ENCODE measurements around the gene F8.
"Not testable (repeated sequence)": the region's sequence is repeated elsewhere in the genome, so short reads cannot be mapped to it uniquely, and the experiment has no call there.

The F8 gene

GRCh38 chrX:154914052-154914451 lies 108.5 kb downstream of the F8 start:
- H3K27ac ChIP-seq = no peak overlapping the region
- TF ChIP-seq ZFX (IDR thresholded peaks at IDR 0.05; ENCODE audit: borderline replicate concordance) = no peak
- no peak for TF ChIP-seq CTCF (IDR thresholded peaks at IDR 0.05)

- H3K27ac ChIP-seq = not testable (repeated sequence)
These were observed 112.0 kb downstream of the F8 start for GRCh38 chrX:154910528-154910927.

- not testable (repeated sequence) for H3K27ac ChIP-seq
These were observed 112.5 kb downstream of the F8 start for GRCh38 chrX:154910048-154910447.

- TF ChIP-seq CTCF (IDR thresholded peaks at IDR 0.05) = no peak
- no peak for TF ChIP-seq ZFX (IDR thresholded peaks at IDR 0.05; ENCODE audit: borderline replicate concordance)
- H3K27ac ChIP-seq = no peak overlapping the region
These were observed 113.7 kb downstream of the F8 start for GRCh38 chrX:154908821-154909220.

GRCh38 chrX:154902408-154902807 lies 120.1 kb downstream of the F8 start:
- TF ChIP-seq CTCF (IDR thresholded peaks at IDR 0.05) = no peak
- TF ChIP-seq ZFX (IDR thresholded peaks at IDR 0.05; ENCODE audit: borderline replicate concordance) = no peak
- H3K27ac ChIP-seq = no peak overlapping the region

- TF ChIP-seq ZFX (IDR thresholded peaks at IDR 0.05; ENCODE audit: borderline replicate concordance) (no peak), CTCF (IDR thresholded peaks at IDR 0.05) (no peak)
- H3K27ac ChIP-seq = no peak overlapping the region
These were observed 122.2 kb downstream of the F8 start for GRCh38 chrX:154900323-154900722.

- TF ChIP-seq CTCF (IDR thresholded peaks at IDR 0.05) = no peak
- TF ChIP-seq ZFX (IDR thresholded peaks at IDR 0.05; ENCODE audit: borderline replicate concordance) = no peak
- no peak overlapping the region for H3K27ac ChIP-seq
These were observed 130.2 kb downstream of the F8 start for GRCh38 chrX:154892296-154892695.

GRCh38 chrX:154890990-154891639 lies 131.4 kb downstream of the F8 start:
- no peak overlapping the region for H3K27ac ChIP-seq
- TF ChIP-seq CTCF (IDR thresholded peaks at IDR 0.05) (no peak), ZFX (IDR thresholded peaks at IDR 0.05; ENCODE audit: borderline replicate concordance) (no peak)

GRCh38 chrX:154886789-154887221 lies 135.7 kb downstream of the F8 start:
- not testable (repeated sequence) for H3K27ac ChIP-seq

- H3K27ac ChIP-seq = not testable (repeated sequence)
These were observed 136.3 kb downstream of the F8 start, which contains the start of gene F8A1 for GRCh38 chrX:154886069-154886788. Gene F8A1 (plus strand): TSS chrX:154886355. CDS start chrX:154886375, 20 bp downstream.

- H3K27ac ChIP-seq = not testable (repeated sequence)
These were observed 137.0 kb downstream of the F8 start for GRCh38 chrX:154885549-154885948.

GRCh38 chrX:154885057-154885456 lies 137.5 kb downstream of the F8 start:
- not testable (repeated sequence) for H3K27ac ChIP-seq

- not testable (repeated sequence) for H3K27ac ChIP-seq
These were observed 138.5 kb downstream of the F8 start for GRCh38 chrX:154884069-154884468.
